ENCODE measurements around the gene ACY1.
"Not testable (repeated sequence)": the region's sequence is repeated elsewhere in the genome, so short reads cannot be mapped to it uniquely, and the experiment has no call there.

Gene ACY1

DNA sequence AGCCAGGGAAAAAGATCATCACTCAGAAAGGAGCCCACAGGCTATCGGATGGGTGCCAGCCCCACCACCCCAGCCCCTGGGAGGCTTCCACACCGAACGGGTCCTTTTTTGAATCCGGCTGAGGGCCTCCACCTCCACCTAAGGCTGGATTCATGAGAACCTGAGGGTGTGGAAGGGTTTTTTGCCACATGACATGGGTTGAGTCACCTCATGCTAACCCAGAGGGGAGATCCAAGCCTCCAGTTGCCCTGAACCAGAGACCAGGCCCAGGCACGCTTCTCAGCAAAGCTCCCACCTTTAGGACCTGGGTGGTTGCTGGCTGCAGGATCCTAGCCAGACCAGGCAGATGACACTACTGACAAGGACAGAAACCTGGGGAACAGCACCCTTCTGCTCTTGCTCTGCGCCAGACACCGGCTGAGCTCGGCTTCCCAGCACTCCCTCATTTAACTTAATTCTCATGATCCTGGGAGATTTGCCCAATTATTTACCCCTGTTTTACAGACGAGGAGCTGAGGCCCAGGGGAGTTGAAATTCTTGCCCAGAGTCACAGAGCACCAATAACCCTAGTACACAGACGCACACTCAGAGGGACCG lies 47.5 kb downstream of the ACY1 start:
- no peak for DNase-seq

DNA sequence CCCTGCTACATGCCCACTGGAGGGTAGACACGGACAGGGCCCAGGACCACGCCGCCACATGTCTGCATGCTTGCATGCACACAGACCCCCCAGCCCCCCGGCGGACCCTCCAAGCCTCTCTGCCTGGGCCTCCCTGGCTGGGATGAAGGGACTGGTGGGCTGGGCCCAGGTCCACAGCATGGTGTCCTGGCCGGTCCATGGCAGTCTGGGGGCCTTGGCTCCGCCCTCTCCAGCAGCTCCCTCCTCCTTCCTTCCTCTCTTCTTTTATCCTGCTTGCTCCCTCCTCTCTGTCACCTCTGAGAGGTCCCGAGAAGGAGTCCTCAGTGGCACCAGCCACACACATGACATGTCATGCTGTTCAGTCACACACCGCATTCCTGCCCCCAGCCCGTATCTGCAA lies 48.6 kb downstream of the ACY1 start:
- DNase-seq, result no peak

DNA sequence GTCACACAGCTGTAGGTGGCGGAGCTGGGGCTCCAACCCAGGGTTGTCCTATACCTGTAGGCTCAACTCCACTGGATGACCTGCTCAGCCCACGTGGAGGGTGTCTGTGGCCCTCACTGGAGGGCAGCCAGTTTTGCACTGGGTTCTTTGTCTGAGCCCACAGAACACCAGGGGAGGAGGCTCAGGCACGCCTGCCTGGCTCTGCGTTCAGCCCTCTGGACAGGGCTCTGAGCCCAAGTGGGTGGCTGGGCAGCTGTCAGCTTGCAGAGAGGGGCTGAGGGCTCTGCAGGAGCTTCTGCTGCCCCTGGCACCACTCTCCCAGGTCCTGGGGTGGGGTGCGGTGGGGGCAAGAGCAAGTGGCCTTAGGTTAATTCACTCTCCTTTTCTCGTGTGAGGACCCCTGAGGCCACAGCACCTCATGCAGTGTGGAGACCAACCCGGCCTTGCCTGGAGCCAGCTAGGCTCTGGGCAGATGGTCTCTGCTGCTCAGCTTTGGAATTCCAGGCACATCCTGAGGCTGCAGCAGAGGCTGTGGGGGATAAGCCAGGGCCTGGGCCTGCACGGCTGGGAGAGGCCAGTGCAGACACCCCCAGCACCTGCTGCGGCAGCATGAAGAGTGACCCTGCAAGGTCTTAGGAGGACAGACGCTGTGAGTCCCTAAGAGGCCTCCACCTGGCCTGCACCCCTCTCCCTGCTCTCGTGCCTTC lies 49.5 kb downstream of the ACY1 start:
- no peak for DNase-seq

DNA sequence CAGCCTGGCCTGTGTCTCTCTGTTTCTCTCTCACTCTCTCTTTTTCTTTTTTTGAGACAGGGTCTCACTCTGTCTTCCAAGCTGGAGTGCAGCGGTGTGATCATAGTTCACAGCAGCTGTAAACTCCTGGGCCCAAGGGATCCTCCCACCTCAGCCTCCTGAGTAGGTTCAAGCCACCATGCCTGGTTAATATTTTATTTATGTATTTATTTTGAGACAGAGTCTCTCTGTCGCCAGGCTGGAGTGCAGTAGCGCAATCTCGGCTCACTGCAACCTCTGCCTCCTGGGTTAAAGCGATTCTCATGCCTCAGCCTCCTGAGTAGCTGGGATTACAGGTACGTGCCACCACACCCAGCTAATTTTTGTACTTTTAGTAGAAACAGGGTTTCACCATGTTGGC lies 50.4 kb downstream of the ACY1 start:
- DNase-seq, result not testable (repeated sequence)

DNA sequence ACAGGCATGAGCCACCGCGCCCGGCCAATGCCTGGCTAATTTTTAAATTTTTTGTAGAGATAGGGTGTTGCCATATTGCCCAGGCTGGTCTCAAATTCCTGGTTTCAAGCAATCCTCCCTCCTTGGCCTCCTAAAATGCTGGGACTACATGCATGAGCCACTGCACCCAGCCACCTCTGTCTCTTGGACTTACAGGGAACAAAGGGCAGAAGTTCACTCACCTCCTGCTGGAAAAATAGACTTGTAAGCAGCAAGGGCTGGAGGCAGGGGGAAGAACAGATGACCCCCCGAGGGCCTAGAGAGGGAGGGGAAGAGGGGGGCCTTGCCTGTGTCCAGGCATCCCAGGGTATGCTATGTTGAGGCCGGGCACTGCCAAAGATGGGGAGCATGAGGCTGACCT lies 50.9 kb downstream of the ACY1 start:
- DNase-seq, result no peak

DNA sequence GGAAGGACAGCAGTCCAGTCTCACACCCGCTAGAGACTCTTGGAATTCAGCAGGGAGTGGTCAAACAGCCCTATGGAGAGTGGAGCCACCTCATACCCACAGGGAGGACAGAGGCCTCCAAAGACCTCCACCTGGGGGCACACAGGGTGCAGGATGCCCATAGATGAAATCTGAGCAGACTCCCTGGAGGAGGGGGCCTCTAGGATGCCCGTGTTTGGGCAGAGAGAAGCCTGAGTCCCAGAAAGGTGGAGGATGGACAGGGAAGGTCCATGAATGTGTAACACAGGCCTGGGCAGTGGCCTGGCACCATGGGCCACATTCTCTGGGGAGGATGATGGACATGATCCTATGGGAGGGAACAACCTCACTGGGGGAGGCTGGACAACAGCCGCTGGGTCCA lies 51.3 kb downstream of the ACY1 start:
- DNase-seq, result no peak

DNA sequence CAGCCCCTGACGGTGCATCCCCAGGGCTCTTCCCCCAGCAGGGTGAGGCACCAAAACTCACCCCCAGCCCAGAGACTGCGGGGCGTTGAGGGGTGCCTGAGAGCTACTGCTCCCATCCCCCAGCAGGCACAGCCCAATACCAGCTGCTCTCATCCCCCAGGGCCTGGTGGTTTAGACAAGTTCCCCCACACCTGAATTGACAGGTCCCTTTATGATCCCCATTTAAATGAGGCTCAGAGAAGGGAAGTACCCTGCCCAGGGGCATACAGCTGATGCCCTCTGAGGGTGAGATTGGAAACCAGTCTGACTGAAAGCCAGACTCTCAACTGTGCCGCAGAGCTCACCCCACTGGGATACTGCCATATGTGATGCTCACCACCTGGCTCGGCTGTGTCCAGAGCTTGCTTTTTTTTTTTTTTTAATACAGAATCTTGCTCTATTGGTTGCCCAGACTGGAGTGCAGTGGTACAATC lies 52.9 kb downstream of the ACY1 start:
- DNase-seq, result no peak

DNA sequence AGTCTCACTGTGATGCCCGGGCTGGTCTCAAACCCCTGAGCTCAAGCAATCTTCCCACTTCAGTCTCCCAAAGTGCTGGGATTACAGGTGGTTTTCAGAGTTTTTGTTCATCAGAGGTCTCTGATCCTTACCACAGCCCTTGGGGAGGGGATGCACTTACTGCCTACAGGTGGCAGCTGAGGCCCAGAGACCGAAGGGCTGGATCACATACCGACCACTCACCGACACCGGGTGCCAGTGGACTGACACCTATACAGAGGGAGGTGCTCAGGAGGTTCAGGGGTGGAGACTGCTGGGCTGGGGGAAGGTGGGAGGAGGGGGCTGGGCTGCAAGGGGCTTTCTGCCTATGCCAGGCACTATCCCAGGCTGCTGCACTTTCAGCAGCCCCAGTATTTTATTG lies 53.5 kb downstream of the ACY1 start:
- DNase-seq, result no peak

DNA sequence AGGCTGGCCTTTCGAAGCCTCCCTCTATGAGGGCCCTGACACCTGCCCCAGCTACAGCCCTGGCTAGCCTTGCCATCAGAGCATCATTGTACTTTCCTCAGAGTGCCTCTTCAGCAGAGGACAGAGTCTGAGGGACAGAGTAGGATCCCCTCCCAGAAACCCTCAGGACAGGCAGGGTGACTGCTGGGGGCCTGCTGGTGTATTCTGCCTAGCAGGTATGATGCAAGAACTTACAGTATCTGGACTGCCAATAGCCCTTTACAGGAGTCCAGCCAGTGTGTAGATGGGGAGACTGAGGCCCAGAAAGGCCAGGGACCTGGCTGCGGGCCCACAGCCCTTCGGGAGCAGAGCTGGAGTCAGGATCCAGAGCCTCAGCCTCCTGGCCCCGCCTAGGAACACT lies 54.0 kb downstream of the ACY1 start:
- no peak for DNase-seq

DNA sequence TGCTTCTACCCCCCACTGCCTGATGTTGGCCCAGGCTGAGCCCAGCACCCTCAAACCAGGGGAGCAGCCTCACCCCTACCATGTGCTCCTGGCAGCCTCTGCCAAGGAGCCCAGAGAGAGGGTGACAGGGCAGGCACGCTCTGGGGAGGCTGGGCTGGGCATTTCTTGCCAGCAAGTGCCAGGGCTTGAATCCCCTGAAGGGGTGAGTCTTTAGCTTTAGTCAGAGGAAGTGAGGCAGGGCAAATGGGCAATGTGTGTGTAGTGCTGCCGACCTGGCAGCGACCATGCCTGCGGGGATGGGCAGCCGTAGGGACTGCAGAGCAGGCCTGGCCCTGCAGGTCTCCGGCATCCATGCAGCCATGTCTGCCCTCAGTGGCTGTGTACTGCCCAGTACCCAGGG lies 54.9 kb downstream of the ACY1 start:
- no peak for DNase-seq

Data from NCI-H748 treated with DMSO at 0.1 percent for 48 hours (cell line).